Measurements from ENCODE around the gene OSBPL9.

The OSBPL9 gene

DNA sequence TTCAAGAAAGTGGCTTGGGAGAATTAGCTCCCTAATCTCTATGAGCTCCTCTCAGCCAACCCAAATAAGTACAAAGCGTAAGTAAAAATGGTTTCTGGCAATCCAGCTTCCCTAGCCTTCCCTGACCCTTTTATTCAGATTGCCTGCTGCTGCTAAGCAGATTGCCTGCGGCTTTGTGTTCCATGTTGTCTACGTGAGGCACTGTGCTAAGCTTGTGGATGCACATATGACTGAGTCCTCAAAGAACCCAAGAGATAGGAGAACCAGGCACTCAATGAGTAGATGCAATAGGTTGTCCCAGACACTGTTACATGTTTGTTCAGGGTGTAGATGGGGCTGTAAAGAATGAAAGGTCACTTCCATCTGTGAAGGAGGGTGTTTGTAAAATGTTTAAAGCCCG is 6.3 kb upstream of the OSBPL9 start:
- no peak for DNase-seq

- no peak for DNase-seq
Observed at GRCh38 chr1:51612447-51612961, 4.4 kb upstream of the OSBPL9 start.

- DNase-seq, result no peak
Observed at GRCh38 chr1:51615780-51616291, 1.1 kb upstream of the OSBPL9 start.

GRCh38 chr1:51616490-51616889 is 402 bp upstream of the OSBPL9 start:
- DNase-seq, result no peak

- no peak for DNase-seq
Observed at GRCh38 chr1:51618715-51619114, 1.8 kb downstream of the OSBPL9 start.

DNA sequence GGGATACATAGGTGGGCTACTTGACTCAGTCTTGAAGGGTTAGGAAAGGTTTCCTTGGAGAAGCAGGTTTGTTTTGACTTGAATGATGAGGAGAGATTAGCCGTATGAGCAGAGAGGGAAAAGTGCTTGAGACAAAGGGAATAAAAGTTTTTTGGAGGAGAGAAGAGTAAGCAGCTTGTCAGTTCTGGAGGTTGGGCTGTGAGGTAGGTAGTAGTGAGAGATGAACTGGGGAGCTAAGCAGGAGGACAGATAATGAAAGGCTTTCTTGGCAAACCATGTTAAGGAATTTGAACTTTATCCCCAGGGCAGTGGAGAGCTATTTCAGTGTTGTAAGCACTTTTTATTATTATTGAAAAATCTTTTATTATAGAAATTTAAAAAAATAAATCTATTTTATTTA is 3.6 kb downstream of the OSBPL9 start:
- DNase-seq, result no peak

DNA sequence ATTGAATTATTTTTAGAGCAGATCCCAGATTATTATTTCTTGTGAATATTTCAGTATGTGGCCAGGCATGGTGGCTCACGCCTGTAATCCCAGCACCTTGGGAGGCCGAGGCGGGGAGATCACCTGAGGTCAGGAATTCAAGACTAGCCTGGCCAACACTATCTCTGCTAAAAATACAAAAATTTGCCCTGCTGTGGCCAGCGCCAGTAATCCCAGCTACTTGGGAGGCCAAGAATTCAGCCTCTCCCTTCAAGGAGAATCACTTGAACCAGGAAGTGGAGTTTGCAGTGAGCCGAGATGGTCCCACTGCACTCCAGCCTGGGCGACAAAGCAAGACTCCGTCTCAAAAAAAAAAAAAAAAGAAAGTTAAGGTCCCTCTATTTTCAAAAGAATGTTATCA is 4.3 kb downstream of the OSBPL9 start:
- no peak for DNase-seq

- DNase-seq, result no peak
Observed at GRCh38 chr1:51621841-51622454, 5.1 kb downstream of the OSBPL9 start.

DNA sequence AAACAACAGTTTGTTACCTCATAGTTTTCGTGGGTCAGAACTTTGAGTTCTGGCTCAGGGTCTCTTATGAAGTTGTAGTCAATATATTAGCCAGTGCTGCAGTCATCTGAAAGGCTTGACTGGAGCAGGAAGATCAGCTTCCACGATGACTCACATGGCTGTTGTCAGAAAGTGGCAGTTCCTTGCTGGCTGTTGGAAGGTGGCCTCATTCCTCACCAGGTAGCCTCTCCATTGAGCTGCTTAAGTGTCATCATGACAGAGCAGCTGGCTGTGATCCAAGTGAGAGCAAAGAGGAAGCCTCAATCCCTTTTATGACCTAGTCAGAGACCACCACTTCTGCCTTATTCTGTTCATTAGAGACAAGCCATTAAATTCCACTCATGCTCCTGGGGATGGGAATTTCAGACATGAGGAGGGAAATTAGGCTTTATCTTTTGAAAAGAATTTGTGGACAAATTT is 5.6 kb downstream of the OSBPL9 start:
- peak; percentile 2 for DNase-seq

DNA sequence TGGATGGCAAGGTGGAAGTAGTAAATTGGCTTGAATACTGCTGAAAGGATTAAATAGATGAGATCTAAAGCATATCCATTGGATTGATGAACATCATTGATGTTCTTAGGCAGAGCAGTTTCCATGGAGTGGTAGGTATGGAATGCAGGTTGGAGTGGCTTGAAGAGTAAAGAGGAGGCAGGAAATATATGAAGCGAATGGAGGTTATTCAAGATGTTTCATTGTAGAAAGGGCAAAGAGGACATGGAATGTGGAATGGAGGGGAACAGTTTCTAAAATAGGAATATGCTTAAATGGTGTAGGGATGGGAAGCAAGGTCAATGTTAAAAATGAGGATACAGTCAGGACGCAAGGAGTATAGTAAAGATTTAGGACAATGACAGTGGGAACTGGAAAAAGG is 6.1 kb downstream of the OSBPL9 start:
- DNase-seq, result no peak

- no peak for DNase-seq
Observed at GRCh38 chr1:51623450-51623849, 6.6 kb downstream of the OSBPL9 start.

- DNase-seq, result no peak
Observed at GRCh38 chr1:51624855-51625254, 8.0 kb downstream of the OSBPL9 start.

DNA sequence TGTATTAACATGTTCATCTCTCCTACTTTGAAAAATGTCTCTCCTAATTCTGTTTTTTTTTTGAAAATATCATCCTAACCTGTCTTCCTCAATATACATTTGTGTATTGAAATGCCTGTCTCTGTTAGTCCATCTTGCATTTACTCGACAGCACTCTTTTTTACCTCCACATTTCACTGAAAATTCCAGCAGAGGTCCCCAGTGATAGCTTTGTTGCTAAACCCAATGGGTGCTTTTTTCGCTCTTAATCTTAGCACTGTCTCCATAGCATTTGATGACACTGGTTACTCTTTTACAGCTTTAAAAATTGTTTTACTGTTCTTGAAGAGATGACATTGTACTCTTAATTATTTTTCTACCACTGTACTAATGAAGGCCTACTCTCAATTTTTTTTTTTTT is 10.8 kb downstream of the OSBPL9 start:
- peak; percentile 18 for DNase-seq

DNA sequence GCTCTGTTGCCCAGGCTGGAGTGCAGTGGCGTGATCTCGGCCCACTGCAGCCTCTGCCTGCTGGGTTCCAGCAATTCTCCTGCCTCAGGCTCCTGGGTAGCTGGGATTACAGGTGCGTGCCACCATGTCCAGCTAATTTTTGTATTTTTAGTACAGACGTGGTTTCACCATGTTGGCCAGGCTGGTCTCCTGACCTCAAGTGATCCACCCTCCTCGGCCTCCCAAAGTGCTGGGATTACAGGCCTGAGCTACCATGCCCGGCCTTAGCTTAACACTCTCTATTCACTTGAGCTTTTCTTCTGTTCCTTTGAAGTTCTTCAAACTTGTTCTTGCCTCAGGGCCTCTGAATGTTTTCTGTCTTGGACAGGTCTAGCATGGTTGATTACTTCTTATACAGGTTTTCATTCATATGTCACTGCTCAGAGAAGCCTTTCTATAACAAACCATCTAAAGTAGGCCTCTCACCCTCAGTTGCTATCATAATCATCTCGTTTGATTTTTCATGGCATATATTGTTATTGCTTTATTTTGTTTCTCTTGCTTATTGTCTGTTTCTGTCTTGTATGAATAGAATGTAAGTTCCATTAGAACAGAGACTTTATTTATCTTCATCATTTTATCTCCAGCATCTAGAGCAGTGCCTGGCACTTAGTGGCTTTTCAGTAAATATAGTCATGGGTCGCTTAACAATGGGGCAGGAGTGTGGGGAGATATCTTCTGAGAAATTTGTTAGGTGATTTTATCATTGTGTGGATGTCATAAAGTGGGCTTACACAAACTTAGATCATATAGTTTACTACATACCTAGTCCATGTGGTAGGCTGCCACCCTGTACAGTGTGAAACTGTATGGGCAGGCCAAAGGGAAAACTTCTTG is 12.1 kb downstream of the OSBPL9 start:
- no peak for DNase-seq

- no peak for DNase-seq
Observed at GRCh38 chr1:51629918-51630317, 13.0 kb downstream of the OSBPL9 start.

DNA sequence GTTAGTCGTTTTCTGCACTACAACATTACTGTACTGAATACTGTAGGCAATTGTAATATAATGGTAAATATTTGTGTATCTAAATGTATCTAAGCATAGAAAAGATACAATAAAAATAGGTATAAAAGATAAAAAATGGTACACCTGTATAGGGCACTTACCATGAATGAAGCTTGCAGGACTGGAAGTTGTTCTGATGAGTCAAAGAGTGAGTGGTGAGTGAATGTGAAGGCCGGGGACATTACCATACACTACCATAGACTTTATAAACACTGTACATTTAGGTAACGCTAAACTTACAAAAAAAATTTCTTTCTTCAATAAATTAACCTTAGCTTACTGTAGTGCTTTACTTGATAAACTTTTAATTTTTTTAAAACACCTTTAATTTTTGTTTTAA is 13.5 kb downstream of the OSBPL9 start:
- DNase-seq, result no peak

GRCh38 chr1:51630922-51631321 is 14.0 kb downstream of the OSBPL9 start:
- DNase-seq, result no peak

DNA sequence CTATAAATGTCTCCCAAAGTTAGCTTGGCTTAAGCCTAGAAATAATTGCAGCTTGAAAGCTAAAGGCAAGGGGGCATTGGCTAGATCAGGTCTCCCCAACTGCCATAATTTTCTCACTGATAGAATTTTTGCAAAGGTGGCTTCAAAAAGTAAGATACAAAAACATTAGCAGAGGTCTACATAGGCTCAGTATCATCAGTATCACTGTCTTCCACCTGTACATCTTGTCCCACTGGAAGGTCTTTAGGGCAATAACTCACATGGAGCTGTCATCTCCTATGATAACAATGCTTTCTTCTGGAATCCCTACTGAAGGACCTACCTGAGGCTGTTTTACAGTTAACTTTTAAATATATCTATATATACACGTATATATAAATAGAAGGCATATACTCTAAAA is 14.9 kb downstream of the OSBPL9 start:
- no peak for DNase-seq

GRCh38 chr1:51634618-51635017 is 17.7 kb downstream of the OSBPL9 start:
- no peak for DNase-seq

DNA sequence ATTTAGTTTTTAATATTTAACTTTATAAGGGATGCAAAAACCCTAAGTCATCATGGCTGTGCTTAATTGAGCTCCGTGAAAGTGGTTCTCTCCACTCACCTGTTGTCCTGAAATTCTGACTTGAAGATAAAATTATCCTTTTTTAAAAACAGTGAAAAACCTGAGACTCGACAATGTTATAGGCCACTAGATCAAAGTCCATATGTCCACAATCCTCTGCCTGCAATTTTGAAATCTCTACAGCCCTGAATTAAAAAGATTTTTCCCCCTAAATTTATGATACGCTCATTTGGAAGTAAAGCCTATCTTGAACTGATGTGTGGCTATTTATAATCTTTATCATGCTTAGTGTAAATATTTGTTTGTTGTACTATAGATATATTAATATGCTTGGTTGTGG is 18.7 kb downstream of the OSBPL9 start:
- DNase-seq, result no peak

GRCh38 chr1:51636191-51636590 is 19.3 kb downstream of the OSBPL9 start:
- DNase-seq, result no peak

GRCh38 chr1:51636764-51637522 is 20.1 kb downstream of the OSBPL9 start:
- no peak for DNase-seq

- DNase-seq, result no peak
Observed at GRCh38 chr1:51638350-51638749, 21.5 kb downstream of the OSBPL9 start.

Measured in CD4-positive, alpha-beta T cell treated with Interleukin-17A for 1 hour (primary cell).